Measurements from ENCODE around the gene GLG1. TPM values are rescaled to one million over a fixed set of nuclear protein-coding genes. Genes with fewer than 3 reads are reported as not detected.

Gene GLG1
- total RNA-seq, 1 experiment from 2014 or later, result 99.1 TPM

DNA sequence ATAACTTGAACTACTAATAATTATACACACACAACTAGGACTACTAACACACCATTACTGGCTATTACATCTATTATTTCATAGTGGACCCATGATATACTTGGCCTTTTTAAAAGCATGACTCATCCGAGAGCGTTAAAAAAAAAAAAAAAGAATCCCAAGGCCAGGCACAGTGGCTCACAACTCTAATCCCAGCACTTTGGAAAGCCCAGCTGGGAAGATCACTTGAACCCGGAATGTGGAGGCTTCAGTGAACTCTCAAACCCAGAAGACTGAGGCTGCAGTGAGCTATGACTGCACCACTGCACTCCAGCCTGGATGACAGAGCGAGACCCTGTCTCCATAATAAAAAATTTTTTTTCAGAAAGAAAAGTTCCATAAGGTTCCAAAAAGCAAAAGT is 3.1 kb downstream of the GLG1 start:
- BruUV-seq (replicated peaks), result no TSS peak
- no peak overlapping the region for H3K27ac Mint-ChIP-seq (ENCODE audit: low read depth, unreplicated experiment)
- peak; percentile 52 for DNase-seq (ENCODE audit: unreplicated experiment)
- H3K36me3 Mint-ChIP-seq (ENCODE audit: insufficient read depth, unreplicated experiment), result no peaks in the 10 kb centered on the region
- peak overlapping the region; percentile 89 for H3K4me3 Mint-ChIP-seq (ENCODE audit: unreplicated experiment)
- CTCF ChIA-PET, result interaction anchor here (0.5 to 0.6 kb wide), 2 partner anchors 16 to 28 kb away, joined by 3 to 8 read pairs; no protein-coding TSS in a partner anchor
- H3K4me1 Mint-ChIP-seq (ENCODE audit: insufficient read depth, unreplicated experiment), result peaks cover 34% of the 10 kb centered on the region
- no peaks in the 10 kb centered on the region for H3K9me3 Mint-ChIP-seq (ENCODE audit: unreplicated experiment)
- no peaks in the 10 kb centered on the region for H3K27me3 Mint-ChIP-seq (ENCODE audit: insufficient read depth, unreplicated experiment)
- TF ChIP-seq, protein P1, sequence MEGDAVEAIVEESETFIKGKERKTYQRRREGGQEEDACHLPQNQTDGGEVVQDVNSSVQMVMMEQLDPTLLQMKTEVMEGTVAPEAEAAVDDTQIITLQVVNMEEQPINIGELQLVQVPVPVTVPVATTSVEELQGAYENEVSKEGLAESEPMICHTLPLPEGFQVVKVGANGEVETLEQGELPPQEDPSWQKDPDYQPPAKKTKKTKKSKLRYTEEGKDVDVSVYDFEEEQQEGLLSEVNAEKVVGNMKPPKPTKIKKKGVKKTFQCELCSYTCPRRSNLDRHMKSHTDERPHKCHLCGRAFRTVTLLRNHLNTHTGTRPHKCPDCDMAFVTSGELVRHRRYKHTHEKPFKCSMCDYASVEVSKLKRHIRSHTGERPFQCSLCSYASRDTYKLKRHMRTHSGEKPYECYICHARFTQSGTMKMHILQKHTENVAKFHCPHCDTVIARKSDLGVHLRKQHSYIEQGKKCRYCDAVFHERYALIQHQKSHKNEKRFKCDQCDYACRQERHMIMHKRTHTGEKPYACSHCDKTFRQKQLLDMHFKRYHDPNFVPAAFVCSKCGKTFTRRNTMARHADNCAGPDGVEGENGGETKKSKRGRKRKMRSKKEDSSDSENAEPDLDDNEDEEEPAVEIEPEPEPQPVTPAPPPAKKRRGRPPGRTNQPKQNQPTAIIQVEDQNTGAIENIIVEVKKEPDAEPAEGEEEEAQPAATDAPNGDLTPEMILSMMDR (IDR thresholded peaks at IDR 0.05; ENCODE audit: unreplicated experiment), result no peak
- POLR2A ChIA-PET, result interaction anchor here (0.6 to 1.0 kb wide), 3 partner anchors 47 to 282 kb away, joined by 3 read pairs; no protein-coding TSS in a partner anchor
- intact Hi-C loops (cut with micrococcal nuclease), result no loop called here

DNA sequence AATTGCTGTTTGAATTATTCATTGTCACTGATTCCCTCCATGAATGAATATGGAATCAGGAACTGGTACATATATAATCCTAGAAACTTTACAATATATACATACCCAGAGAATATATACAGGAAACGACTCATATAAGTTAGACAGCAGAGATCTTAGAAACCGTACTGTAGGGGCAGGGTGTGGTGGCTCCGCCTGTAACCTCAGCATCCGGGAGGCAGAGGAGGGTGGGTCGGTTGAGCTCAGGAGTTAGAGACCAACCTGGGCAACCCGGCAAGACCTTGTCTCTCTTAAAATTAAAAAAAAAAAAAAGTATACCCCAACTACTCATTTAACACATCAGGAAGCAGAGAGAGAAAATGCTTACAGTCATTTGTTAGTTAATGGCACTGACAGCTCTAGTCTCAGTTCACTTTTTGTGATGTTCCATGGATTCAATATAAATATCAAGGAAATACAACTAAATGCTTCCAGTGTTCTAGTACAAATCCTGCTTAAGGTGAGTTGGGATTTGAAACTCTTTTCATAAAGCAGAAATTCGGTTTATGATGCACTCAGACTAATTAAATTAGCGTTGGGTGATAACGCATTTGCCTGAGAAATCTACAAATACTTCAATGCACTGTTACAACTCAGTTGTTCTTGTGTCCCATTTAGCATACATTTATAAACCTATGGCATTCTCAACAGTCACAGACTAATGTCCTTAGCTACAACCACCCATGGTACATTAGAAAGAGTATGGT is 5.6 kb downstream of the GLG1 start:
- no peaks in the 10 kb centered on the region for H3K27me3 Mint-ChIP-seq (ENCODE audit: insufficient read depth, unreplicated experiment)
- ChIA-PET POLR2A (interaction anchor here (0.9 to 1.2 kb wide), 2 partner anchors 17 to 147 kb away, joined by 3 to 4 read pairs; no protein-coding TSS in a partner anchor), CTCF (interaction anchor here (0.6 to 1.3 kb wide), 6 partner anchors 9 to 261 kb away, joined by 3 to 4 read pairs (median 3); no protein-coding TSS in a partner anchor)
- H3K4me3 Mint-ChIP-seq (ENCODE audit: unreplicated experiment), result no peak overlapping the region
- TF ChIP-seq, protein P1 (IDR thresholded peaks at IDR 0.05; ENCODE audit: unreplicated experiment), result no peak
- H3K4me1 Mint-ChIP-seq (ENCODE audit: insufficient read depth, unreplicated experiment), result peaks cover 29% of the 10 kb centered on the region
- no peaks in the 10 kb centered on the region for H3K9me3 Mint-ChIP-seq (ENCODE audit: unreplicated experiment)
- peaks cover 15% of the 10 kb centered on the region for H3K36me3 Mint-ChIP-seq (ENCODE audit: insufficient read depth, unreplicated experiment)
- no peak overlapping the region for H3K27ac Mint-ChIP-seq (ENCODE audit: low read depth, unreplicated experiment)
- no peak for DNase-seq (ENCODE audit: unreplicated experiment)
- intact Hi-C loops (cut with micrococcal nuclease), result no loop called here
- no TSS peak for BruUV-seq (replicated peaks)

DNA sequence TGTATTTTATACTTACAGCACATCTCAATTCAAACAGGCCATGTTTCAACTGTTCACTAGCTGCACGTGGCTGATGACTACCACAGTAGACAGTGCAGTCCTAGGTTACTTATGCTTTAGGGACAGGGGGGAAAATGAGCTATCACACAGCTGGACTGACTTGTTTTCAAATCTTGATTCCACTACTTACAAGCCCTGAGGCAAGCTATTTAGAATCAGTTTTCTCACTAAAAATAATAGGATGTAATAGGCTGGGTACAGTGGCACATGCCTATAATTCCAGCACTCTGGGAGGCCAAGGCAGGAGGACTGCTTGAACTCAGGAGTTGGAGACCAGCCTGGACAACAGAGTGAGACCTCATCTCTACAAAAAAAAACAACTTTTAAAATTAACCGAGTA is 10.3 kb downstream of the GLG1 start:
- no TSS peak for BruUV-seq (replicated peaks)

DNA sequence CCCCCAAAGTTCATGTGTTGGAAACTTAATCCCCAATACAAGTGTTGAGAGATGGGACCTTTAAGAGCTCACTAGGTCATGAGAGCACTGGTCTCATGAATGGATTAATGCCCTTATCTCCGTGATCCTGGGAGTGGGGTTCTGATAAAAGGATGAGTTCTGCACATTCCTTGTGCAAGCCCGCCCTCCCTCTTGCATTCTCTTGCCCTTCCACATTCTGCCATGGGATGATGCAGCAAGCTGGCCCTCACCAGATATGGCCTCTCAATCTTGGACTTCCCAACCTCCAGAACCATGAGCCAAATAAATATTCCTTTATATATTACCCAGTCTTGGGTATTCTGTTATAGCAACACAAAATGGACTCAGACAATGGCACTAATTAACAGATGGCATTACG is 14.1 kb downstream of the GLG1 start:
- Mint-ChIP-seq H3K27ac (ENCODE audit: low read depth, unreplicated experiment) (no peak overlapping the region), H3K9me3 (ENCODE audit: unreplicated experiment) (no peaks in the 10 kb centered on the region), H3K4me1 (ENCODE audit: insufficient read depth, unreplicated experiment) (peaks cover 6% of the 10 kb centered on the region), H3K4me3 (ENCODE audit: unreplicated experiment) (no peak overlapping the region), H3K36me3 (ENCODE audit: insufficient read depth, unreplicated experiment) (peaks cover 23% of the 10 kb centered on the region), H3K27me3 (ENCODE audit: insufficient read depth, unreplicated experiment) (no peaks in the 10 kb centered on the region)
- TF ChIP-seq, protein P1 (IDR thresholded peaks at IDR 0.05; ENCODE audit: unreplicated experiment), result no peak
- BruUV-seq (replicated peaks), result no TSS peak
- ChIA-PET CTCF (interaction anchor here (0.6 to 1.2 kb wide), 4 partner anchors 9 to 1104 kb away, joined by 3 to 4 read pairs (median 3); no protein-coding TSS in a partner anchor), POLR2A (interaction anchor here (1.2 kb wide), 1 partner anchor 14 kb away, joined by 6 read pairs; the partner anchor contains the start of gene GLG1)
- intact Hi-C loops (cut with micrococcal nuclease), result no loop called here
- DNase-seq (ENCODE audit: unreplicated experiment), result no peak

More for the DNA sequence above, 10.3 kb downstream of the GLG1 start:
- H3K4me1 Mint-ChIP-seq (ENCODE audit: insufficient read depth, unreplicated experiment), result peaks cover 21% of the 10 kb centered on the region
- no peaks in the 10 kb centered on the region for H3K9me3 Mint-ChIP-seq (ENCODE audit: unreplicated experiment)
- no peaks in the 10 kb centered on the region for H3K27me3 Mint-ChIP-seq (ENCODE audit: insufficient read depth, unreplicated experiment)
- CTCF ChIA-PET, result interaction anchor here (0.7 kb wide), 1 partner anchor 272 kb away, joined by 4 read pairs; no protein-coding TSS in a partner anchor
- H3K27ac Mint-ChIP-seq (ENCODE audit: low read depth, unreplicated experiment), result no peak overlapping the region
- intact Hi-C loops (cut with micrococcal nuclease), result no loop called here
- POLR2A ChIA-PET, result interaction anchor here (1.1 kb wide), 1 partner anchor 10 kb away, joined by 6 read pairs; the partner anchor contains the start of gene GLG1
- no peak overlapping the region for H3K4me3 Mint-ChIP-seq (ENCODE audit: unreplicated experiment)
- peaks cover 19% of the 10 kb centered on the region for H3K36me3 Mint-ChIP-seq (ENCODE audit: insufficient read depth, unreplicated experiment)
- DNase-seq (ENCODE audit: unreplicated experiment), result no peak
- TF ChIP-seq, protein P1 (IDR thresholded peaks at IDR 0.05; ENCODE audit: unreplicated experiment), result no peak

All from MCF 10A (cell line).